ENCODE results near the gene IGSF9B.

GRCh38 chr11:133942577-133942976 lies 14.2 kb downstream of the IGSF9B start:
- TF ChIP-seq EZH2 (IDR thresholded peaks at IDR 0.05; ENCODE audit: borderline replicate concordance, control insufficient read depth, low read depth, low read length) (no peak), FOXK2 (IDR thresholded peaks at IDR 0.05) (no peak), ZNF274 (IDR thresholded peaks at IDR 0.05; ENCODE audit: insufficient read depth, insufficient read length) (no peak), POLR2AphosphoS5 (IDR thresholded peaks at IDR 0.05; ENCODE audit: low read length) (no peak), NRF1 (conservative IDR thresholded peaks at IDR 0.05; ENCODE audit: low read depth, low read length) (no peak), REST (IDR thresholded peaks at IDR 0.05; ENCODE audit: low read depth, low read length) (no peak), NR2C2 (IDR thresholded peaks at IDR 0.05; ENCODE audit: borderline replicate concordance, control insufficient read depth, insufficient read length, low read depth) (no peak), NR2C1 (IDR thresholded peaks at IDR 0.05) (no peak), E2F4 (IDR thresholded peaks at IDR 0.05; ENCODE audit: low read depth, low read length) (no peak), POLR2AphosphoS2 (IDR thresholded peaks at IDR 0.05; ENCODE audit: low read depth, low read length) (no peak)
